Measurements from ENCODE around the gene PTPN5.

Gene PTPN5

DNA sequence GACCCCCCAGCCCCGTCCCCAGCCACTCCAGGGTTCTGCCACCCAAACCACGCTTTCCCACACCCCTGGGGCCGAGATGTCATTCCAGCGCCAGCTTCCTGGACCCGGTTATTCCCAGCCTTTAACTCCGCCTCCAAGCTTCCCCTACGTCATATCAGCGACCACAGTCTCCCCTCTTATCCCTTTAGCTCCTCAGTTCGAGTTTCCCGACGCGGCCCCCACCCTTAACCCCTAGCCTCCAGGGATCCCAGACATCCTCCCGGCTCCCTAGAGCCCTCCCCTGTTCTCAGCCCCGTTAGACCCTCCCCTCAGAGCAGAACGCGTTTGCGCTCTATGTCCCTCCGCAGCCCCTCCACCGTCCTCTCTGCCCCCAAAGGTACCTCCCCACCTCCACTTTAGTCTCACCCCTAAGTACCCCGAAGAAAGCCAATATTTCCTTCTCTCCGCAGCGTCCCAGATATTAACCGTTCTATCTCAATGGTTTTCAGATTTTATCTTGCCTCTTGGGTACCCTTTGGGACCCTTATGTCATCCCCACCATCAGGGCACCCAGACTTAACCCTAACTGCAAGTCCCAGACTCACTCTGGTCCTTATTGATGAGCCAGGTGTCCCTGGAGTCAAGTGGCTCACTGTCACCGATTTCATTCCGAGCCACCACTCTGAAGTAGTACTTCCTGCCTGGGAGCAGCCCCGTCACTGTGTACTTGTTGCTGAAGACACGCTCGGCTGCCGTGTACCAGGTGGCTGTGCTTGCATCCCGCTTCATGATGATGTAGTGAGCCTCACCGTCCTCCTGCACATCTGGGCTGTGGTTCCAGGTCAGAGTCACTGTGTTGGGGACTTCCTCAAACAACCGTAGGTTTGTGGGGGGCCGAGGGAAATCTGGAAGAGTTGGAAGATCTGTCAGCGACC is 85.0 kb downstream of the PTPN5 start:
- peak overlapping the region; percentile 37 for H3K4me3 ChIP-seq (ENCODE audit: low read depth, low read length)
- TF ChIP-seq, protein P1, sequence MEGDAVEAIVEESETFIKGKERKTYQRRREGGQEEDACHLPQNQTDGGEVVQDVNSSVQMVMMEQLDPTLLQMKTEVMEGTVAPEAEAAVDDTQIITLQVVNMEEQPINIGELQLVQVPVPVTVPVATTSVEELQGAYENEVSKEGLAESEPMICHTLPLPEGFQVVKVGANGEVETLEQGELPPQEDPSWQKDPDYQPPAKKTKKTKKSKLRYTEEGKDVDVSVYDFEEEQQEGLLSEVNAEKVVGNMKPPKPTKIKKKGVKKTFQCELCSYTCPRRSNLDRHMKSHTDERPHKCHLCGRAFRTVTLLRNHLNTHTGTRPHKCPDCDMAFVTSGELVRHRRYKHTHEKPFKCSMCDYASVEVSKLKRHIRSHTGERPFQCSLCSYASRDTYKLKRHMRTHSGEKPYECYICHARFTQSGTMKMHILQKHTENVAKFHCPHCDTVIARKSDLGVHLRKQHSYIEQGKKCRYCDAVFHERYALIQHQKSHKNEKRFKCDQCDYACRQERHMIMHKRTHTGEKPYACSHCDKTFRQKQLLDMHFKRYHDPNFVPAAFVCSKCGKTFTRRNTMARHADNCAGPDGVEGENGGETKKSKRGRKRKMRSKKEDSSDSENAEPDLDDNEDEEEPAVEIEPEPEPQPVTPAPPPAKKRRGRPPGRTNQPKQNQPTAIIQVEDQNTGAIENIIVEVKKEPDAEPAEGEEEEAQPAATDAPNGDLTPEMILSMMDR (IDR thresholded peaks at IDR 0.05; ENCODE audit: insufficient read depth, low read length, missing control alignments), result no peak
- DNase-seq (ENCODE audit: low read depth, low spot score), result no peak
- CTCF ChIA-PET, result interaction anchor here (1.6 to 2.8 kb wide), 2 partner anchors 9 to 16 kb away, joined by 3 to 21 read pairs; no protein-coding TSS in a partner anchor
- POLR2A ChIA-PET, result no interaction called here

DNA sequence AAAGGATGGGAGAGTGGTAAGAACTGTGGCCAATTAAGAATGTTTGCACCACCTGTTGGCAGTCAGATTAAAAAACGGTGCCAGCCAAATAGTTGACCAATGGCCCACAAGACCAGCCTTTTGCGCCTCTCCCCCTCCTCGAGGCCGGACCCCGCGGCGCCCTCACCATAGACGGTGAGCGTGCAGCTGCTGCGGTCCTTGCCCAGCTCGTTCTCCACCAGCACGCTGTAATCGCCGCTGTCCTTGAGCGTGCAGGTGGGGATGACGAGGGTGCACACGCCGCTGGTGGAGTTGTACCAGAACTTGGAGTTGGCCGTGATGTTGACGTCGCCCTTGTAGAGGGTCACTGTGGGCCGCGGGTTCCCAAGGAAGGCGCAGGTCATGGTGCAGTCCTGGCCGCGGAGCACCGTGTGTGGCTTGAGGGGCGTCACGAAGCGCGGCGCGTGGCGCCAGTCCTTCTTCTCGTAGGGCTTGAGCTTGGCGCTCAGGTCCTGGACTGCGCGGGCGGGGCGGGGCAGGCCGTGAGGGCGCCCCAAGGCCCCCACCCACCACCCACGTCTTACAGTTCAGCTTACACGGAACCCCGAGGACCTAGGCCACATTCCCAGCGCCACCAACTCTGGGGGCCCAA is 85.8 kb downstream of the PTPN5 start:
- DNase-seq (ENCODE audit: low read depth, low spot score), result no peak
- CTCF ChIA-PET, result interaction anchor here (1.6 to 2.8 kb wide), 2 partner anchors 8 to 17 kb away, joined by 3 to 21 read pairs; no protein-coding TSS in a partner anchor
- peak overlapping the region; percentile 37 for H3K4me3 ChIP-seq (ENCODE audit: low read depth, low read length)
- TF ChIP-seq, protein P1 (IDR thresholded peaks at IDR 0.05; ENCODE audit: insufficient read depth, low read length, missing control alignments), result no peak
- POLR2A ChIA-PET, result no interaction called here

DNA sequence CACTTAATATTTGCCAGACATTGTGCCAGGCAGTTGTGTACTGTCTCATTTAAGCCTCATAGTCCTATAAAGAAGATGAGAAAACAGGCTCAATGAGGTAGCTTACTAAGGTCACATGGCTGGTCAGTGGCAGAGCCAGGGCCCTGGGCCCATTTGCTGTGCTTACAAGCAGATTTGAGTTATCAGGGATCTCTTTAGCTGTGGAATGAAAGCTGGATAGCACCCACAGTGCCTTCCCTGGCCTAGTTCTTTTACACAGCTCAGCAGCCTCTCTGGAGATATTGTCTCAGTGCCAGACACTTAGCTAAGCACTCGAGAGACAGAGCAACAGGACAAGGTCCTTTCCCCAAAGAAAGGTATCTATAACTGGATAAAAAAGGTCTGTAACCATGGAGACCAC is 86.9 kb downstream of the PTPN5 start:
- TF ChIP-seq, protein P1 (IDR thresholded peaks at IDR 0.05; ENCODE audit: insufficient read depth, low read length, missing control alignments), result no peak
- no peak for DNase-seq (ENCODE audit: low read depth, low spot score)
- ChIA-PET POLR2A (no interaction called here), CTCF (interaction anchor here (2.8 kb wide), 1 partner anchor 18 kb away, joined by 21 read pairs; no protein-coding TSS in a partner anchor)
- H3K4me3 ChIP-seq (ENCODE audit: low read depth, low read length), result no peak overlapping the region

DNA sequence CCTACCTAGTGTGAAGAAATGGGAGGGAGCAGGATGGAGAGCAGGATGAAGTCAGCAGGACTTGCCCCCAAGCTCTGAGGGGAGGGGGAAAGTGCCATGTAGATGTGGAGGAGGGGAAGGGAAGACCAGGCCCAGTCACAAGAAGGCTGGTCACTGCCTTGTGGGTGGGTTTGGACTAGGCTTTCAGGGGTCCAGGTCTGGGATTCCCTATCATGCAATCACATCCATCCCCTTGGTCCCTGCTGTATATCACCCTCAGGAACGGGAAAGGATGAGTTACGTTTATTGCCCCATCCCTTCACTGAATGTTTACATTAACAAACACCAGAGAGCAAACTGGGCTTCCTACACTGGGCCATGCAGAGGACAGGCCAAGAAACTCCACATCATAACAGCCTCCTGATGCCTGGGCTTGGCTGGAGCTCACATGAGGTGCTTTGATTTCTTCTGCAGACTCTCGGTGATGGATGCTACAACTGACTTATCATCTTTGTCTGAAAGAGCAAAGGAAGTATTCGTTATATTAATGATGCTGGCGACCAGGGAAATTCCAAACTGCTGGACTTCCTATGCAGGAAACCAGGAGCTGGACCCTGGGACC is 87.5 kb downstream of the PTPN5 start:
- CTCF ChIA-PET, result interaction anchor here (2.8 kb wide), 1 partner anchor 18 kb away, joined by 21 read pairs; no protein-coding TSS in a partner anchor
- DNase-seq (ENCODE audit: low read depth, low spot score), result no peak
- POLR2A ChIA-PET, result no interaction called here
- TF ChIP-seq, protein P1 (IDR thresholded peaks at IDR 0.05; ENCODE audit: insufficient read depth, low read length, missing control alignments), result no peak
- no peak overlapping the region for H3K4me3 ChIP-seq (ENCODE audit: low read depth, low read length)

DNA sequence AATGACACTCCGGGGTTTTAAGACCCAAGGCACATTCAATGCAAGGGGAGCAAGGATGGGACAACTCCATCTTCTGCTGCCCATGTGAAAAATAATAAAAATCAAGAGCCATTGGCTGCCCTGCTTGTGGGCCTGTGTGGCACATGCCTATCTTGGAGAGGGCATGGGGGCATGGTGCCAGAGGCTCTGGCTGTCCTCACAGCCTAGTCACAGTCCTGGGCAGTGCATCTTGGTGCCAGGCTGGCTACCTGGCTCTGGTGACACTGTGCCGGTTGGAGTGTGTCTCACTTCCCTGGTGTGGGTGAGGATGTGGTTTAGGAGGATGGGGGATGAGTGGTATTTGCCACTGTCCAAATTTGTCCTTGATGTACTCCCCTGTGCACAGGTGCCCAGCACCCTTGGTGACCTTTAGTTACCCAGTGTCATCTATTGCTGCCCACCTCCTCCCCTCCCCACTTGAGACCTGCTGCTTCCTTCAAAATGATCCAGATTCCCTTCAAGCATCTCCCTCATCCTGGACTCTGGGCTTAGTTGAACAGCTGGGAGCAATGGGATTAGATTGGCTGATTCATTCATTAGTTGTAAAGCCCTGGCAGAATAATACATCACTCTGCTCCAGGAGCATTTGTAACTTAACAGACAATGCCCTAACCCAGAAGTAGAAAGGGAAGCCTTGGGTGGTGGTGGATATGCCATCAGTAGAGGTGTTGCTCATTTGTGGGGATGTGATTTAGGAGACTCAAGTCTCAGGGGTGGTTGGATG is 88.4 kb downstream of the PTPN5 start:
- no peak overlapping the region for H3K4me3 ChIP-seq (ENCODE audit: low read depth, low read length)
- TF ChIP-seq, protein P1 (IDR thresholded peaks at IDR 0.05; ENCODE audit: insufficient read depth, low read length, missing control alignments), result no peak
- POLR2A ChIA-PET, result no interaction called here
- CTCF ChIA-PET, result interaction anchor here (0.5 to 1.1 kb wide), 2 partner anchors 19 to 38 kb away, joined by 3 read pairs; no protein-coding TSS in a partner anchor
- DNase-seq (ENCODE audit: low read depth, low spot score), result no peak

Measured in AG04449 (cell line).